ENCODE measurements around the gene LENG9. TPM values are rescaled to one million over a fixed set of nuclear protein-coding genes. Genes with fewer than 3 reads are reported as not detected.
A peak's percentile ranks its signal among the peaks of the same experiment; 100 is the strongest.
"Not testable (repeated sequence)": the region's sequence is repeated elsewhere in the genome, so short reads cannot be mapped to it uniquely, and the experiment has no call there.

The LENG9 gene
- total RNA-seq: 1 to 10 TPM; 2.6 to 9.1 (median 4.5) TPM

GRCh38 chr19:54463531-54464043 lies at the start of gene LENG9:
LENG9 (minus strand) TSS chr19:54463778; CDS start chr19:54463526, 252 bp downstream.
- peaks cover 0 to 70% (median 17%) of the 10 kb centered on the region in 3 donors for H3K4me1 ChIP-seq
- TF ChIP-seq POLR2A (IDR thresholded peaks at IDR 0.05): peak; percentile 76
- no peak for TF ChIP-seq EP300 (IDR thresholded peaks at IDR 0.05)
- TF ChIP-seq POLR2AphosphoS5 (IDR thresholded peaks at IDR 0.05): peak; percentile 94
- TF ChIP-seq CTCF (IDR thresholded peaks at IDR 0.05): no peak
- peak; percentile 80 for ATAC-seq

GRCh38 chr19:54509200-54509940 lies 45.8 kb upstream of the LENG9 start:
- not testable (repeated sequence) for ATAC-seq, H3K4me1 ChIP-seq
- WGBS, 2 donors (ENCODE audit: low coverage in 1 of 2): no CpG with 5 or more reads among the region's 21 CpGs

More at GRCh38 chr19:54463531-54464043, at the start of gene LENG9:
- Histone ChIP-seq H3K36me3 (peaks cover 0 to 38% of the 10 kb centered on the region in 2 donors), H3K27me3 (no peaks in the 10 kb centered on the region), H3K4me3 (peak within 1 kb of the TSS; percentile 55 to 85), H3K9me3 (no peaks in the 10 kb centered on the region), H3K27ac (peak within 1 kb of the TSS; percentile 84 to 99 (median 97))
- 0% methylated on average over 8 to 13 of the region's 41 CpGs for WGBS, 2 donors (ENCODE audit: low coverage in 1 of 2)

GRCh38 chr19:54508487-54508886 lies 44.9 kb upstream of the LENG9 start:
- not testable (repeated sequence) for H3K36me3 ChIP-seq, H3K4me1 ChIP-seq, H3K27ac ChIP-seq, H3K4me3 ChIP-seq, H3K9me3 ChIP-seq
- no CpG with 5 or more reads among the region's 3 CpGs for WGBS, 2 donors (ENCODE audit: low coverage in 1 of 2)
- H3K27me3 ChIP-seq: peaks cover 47% of the 10 kb centered on the region
- peak; percentile 28 for ATAC-seq

More at GRCh38 chr19:54509200-54509940, 45.8 kb upstream of the LENG9 start:
- H3K4me3 ChIP-seq, H3K9me3 ChIP-seq, H3K27ac ChIP-seq, H3K36me3 ChIP-seq: not testable (repeated sequence)
- peaks cover 49% of the 10 kb centered on the region for H3K27me3 ChIP-seq

- Histone ChIP-seq H3K4me3 (no peak overlapping the region), H3K36me3 (no peaks in the 10 kb centered on the region)
- 53% methylated on average over 6 of the region's 12 CpGs; no CpG with 5 or more reads in 1 of the 2 donors for whole genome bisulfite sequencing, 2 donors (ENCODE audit: low coverage in 1 of 2)
Observed at GRCh38 chr19:54507824-54508223, 44.2 kb upstream of the LENG9 start.

GRCh38 chr19:54507038-54507717 lies 43.6 kb upstream of the LENG9 start:
- not testable (repeated sequence) for H3K36me3 ChIP-seq, H3K27ac ChIP-seq, H3K4me3 ChIP-seq, H3K4me1 ChIP-seq, H3K9me3 ChIP-seq, ATAC-seq
- peaks cover 48% of the 10 kb centered on the region for H3K27me3 ChIP-seq
- no CpG with 5 or more reads among the region's 15 CpGs for WGBS, 2 donors (ENCODE audit: low coverage in 1 of 2)

More at GRCh38 chr19:54507824-54508223, 44.2 kb upstream of the LENG9 start:
- Histone ChIP-seq H3K9me3 (no peaks in the 10 kb centered on the region), H3K4me1 (no peaks in the 10 kb centered on the region), H3K27ac (no peak overlapping the region), H3K27me3 (peaks cover 47% of the 10 kb centered on the region)
- TF ChIP-seq EP300 (IDR thresholded peaks at IDR 0.05): no peak
- TF ChIP-seq POLR2A (IDR thresholded peaks at IDR 0.05): no peak
- no peak for TF ChIP-seq CTCF (IDR thresholded peaks at IDR 0.05)
- TF ChIP-seq POLR2AphosphoS5 (IDR thresholded peaks at IDR 0.05): no peak
- ATAC-seq: no peak

- Histone ChIP-seq H3K9me3 (no peaks in the 10 kb centered on the region), H3K36me3 (no peaks in the 10 kb centered on the region), H3K4me3 (no peak overlapping the region), H3K27ac (no peak overlapping the region), H3K27me3 (peaks cover 42% of the 10 kb centered on the region), H3K4me1 (no peaks in the 10 kb centered on the region)
- TF ChIP-seq POLR2A (IDR thresholded peaks at IDR 0.05) (no peak), POLR2AphosphoS5 (IDR thresholded peaks at IDR 0.05) (no peak), EP300 (IDR thresholded peaks at IDR 0.05) (no peak)
- ATAC-seq: no peak
- 47 to 90% methylated on average over 9 to 10 of the region's 10 CpGs for WGBS, 2 donors (ENCODE audit: low coverage in 1 of 2)
Observed at GRCh38 chr19:54506079-54506478, 42.5 kb upstream of the LENG9 start.

- H3K4me3 ChIP-seq, H3K27ac ChIP-seq, H3K4me1 ChIP-seq, H3K9me3 ChIP-seq, ATAC-seq, H3K36me3 ChIP-seq: not testable (repeated sequence)
- WGBS, 2 donors (ENCODE audit: low coverage in 1 of 2): 73% methylated on average over 4 of the region's 4 CpGs; no CpG with 5 or more reads in 1 of the 2 donors
- H3K27me3 ChIP-seq: peaks cover 46% of the 10 kb centered on the region
Observed at GRCh38 chr19:54505542-54505941, 42.0 kb upstream of the LENG9 start.

All from gastroesophageal sphincter (tissue), 4 donors.